ENCODE measurements around the gene RBP3. TPM values are rescaled to one million over a fixed set of nuclear protein-coding genes. Genes with fewer than 3 reads are reported as not detected.

RBP3 gene
- total RNA-seq, 2 donors from 2014 or later, result not detected

DNA sequence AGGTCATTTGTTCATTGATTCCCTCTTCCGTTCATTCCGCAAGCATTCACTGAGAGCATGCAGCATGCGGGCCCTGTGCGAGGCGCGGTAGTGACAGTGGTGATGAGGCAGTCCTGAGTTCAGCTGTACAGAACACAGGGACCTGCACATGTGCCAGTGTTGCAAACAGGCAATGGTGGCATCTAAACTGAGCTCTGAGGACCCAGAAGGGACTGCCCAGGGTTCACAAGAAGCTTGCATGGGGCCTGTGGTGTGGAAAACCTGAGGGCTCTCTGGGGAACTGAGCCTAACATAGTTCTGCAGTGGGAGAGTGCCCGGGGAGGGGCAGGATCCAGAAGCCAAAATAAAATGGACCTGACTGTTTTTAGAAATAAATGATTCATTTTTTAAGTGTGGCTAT lies 22.7 kb downstream of the RBP3 start:
- no peaks in the 10 kb centered on the region for H3K36me3 Mint-ChIP-seq (ENCODE audit: low read depth)
- DNase-seq (no peak), ATAC-seq (no peak)
- peaks cover 22% of the 10 kb centered on the region for H3K27me3 Mint-ChIP-seq
- no peak overlapping the region for H3K4me3 Mint-ChIP-seq
- H3K9me3 ChIP-seq (ENCODE audit: control insufficient read depth, low read length, poor library complexity, severe bottlenecking), result no peaks in the 10 kb centered on the region
- no peak overlapping the region for H3K27ac Mint-ChIP-seq
- H3K4me1 Mint-ChIP-seq, result peaks cover 9% of the 10 kb centered on the region

DNA sequence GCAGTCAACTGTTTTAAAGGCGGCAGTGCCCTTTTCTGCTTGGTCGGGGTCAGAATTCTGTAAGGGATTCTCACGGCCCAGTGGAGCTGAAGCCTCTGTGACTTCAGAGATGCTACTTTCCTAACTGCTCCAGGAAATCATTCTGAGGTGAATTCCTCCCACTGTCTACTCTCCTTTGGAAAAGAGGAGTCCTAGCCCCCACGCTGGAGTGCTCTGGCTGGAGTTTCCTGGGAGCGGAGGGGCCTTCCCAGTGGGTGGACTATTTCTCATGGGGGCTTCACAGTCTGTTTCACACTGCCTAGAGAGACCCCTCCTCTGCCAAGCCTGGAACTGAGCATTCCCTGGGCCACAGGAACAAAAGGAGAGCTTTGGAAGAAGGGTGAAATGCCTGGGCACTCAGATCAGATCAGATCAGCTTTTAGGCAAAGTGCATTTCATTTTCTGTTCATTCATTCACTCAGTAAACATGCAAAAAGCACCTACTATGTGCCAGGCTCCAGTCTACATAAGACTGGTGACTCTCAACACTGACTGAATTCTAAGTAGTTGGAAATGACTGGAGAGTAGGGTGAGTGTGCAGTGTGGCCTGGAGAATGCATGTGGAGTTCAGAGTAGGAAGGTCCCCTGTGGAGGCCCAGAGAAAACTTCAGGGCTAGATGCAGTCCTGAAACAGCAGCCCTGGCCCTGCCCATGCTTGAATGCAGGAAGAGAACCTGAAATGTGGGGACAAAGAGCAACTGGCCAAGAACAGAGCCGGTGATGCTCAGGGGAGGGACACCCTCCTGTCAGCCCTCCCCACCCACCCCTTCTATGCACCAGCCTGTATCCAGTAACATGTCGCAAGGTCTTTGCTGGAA lies 23.7 kb downstream of the RBP3 start:
- ATAC-seq (no peak), DNase-seq (no peak)
- Mint-ChIP-seq H3K4me1 (peaks cover 6% of the 10 kb centered on the region), H3K36me3 (ENCODE audit: low read depth) (no peaks in the 10 kb centered on the region), H3K4me3 (no peak overlapping the region), H3K27me3 (peaks cover 27% of the 10 kb centered on the region), H3K27ac (no peak overlapping the region)
- H3K9me3 ChIP-seq (ENCODE audit: control insufficient read depth, low read length, poor library complexity, severe bottlenecking), result no peaks in the 10 kb centered on the region

DNA sequence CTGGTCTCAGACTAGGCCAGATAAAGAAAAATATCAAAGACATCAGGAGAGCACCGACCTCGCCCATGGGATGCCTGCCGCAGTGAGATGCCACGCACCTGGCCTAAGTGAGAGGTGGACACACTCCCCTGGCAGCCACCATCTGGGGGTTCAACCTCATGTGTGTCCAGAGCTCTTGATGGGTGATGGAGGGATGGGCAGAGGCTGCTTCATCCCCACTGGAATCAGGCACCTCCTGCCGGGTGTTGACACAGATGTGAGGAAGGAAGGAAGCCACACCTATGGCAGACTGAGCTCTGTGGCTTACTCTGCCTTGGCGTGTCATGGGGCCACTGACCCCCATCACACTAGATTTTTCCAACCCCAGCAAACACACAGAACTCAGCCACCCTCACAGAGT lies 24.6 kb downstream of the RBP3 start:
- Mint-ChIP-seq H3K27ac (no peak overlapping the region), H3K36me3 (ENCODE audit: low read depth) (peaks cover 3% of the 10 kb centered on the region), H3K27me3 (peaks cover 35% of the 10 kb centered on the region), H3K4me3 (no peak overlapping the region), H3K4me1 (peaks cover 14% of the 10 kb centered on the region)
- H3K9me3 ChIP-seq (ENCODE audit: control insufficient read depth, low read length, poor library complexity, severe bottlenecking), result no peaks in the 10 kb centered on the region
- no peak for ATAC-seq
- no peak for DNase-seq

DNA sequence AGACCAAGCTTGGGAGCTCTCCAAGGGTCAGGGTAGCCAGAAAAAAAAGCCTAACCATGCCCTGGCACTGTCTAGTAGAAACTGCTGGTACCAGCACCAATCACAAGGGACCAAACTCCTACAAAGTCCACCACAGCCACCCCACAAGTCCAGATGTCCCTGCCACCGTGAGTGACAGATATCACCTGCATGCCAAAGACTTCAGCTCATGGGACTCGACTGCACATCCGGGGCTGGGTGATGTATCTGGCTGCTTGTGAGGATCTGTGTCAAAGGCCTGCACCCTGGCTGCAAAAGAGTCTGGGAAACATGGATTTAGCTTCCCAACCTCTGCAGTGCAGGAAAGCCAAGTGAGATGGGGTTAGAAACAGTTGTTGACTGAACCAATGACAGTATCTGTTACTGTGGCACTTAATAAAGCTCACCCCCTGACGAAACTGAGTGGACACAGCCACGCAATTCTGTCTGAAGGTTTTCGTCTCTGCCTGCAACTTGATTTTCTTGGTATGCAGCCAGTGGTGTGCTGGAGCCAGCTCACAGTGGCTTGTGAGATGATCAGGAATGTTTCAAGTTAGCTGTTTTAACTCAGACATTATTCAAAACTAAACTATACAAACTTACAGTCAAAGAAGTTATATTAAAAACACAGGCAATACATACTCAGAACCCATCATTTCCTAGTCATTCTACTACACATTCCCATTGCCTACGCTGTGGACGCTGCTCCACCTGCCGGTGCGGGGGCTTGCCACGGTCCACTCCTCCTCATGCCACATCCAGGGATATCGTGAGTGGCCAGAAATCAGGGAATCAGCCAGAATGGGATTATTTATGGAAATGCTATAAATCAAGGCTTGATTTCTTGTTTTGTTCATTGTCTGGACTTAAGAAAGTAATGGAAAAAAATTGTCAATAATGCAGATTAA lies 26.7 kb downstream of the RBP3 start:
- DNase-seq (no peak), ATAC-seq (no peak)
- Mint-ChIP-seq H3K27me3 (peaks cover 56% of the 10 kb centered on the region), H3K4me1 (peaks cover 16% of the 10 kb centered on the region), H3K4me3 (no peak overlapping the region), H3K36me3 (ENCODE audit: low read depth) (peaks cover 3% of the 10 kb centered on the region), H3K27ac (no peak overlapping the region)
- no peaks in the 10 kb centered on the region for H3K9me3 ChIP-seq (ENCODE audit: control insufficient read depth, low read length, poor library complexity, severe bottlenecking)

DNA sequence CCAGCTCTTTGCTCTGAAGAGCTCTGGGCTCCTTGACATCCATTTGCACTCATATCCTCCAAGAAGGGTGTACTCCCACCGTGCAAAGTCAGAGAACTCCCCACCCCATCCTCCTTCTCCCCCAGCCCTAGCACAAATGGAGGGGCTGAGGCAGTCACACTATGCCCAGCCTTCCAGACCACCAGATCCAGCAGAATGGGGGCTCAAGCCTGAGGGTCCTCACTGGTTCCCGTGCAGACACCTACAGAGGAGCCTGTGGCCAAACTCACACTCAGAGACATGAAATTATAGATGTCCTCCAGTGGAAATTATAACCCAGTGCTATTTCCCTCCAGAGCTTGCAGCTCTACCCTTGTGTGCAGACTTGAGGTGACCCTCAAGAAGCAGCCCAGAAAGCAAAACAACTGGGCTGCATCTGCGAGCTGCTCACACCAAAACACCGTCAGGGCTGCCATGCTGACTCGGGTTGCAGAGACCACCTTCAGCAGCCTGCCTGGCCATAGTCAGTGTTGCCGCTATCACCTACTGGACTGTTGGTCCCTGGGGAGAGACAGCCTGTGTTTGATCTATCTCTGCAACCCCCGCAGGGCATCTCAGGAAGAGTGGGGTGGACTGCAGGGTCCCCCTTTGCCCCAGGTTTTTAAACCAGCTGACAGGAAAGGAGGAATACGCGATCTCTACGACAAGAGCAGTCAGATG lies 28.5 kb downstream of the RBP3 start:
- H3K9me3 ChIP-seq (ENCODE audit: control insufficient read depth, low read length, poor library complexity, severe bottlenecking), result no peaks in the 10 kb centered on the region
- Mint-ChIP-seq H3K4me3 (no peak overlapping the region), H3K27me3 (peaks cover 69% of the 10 kb centered on the region), H3K4me1 (peaks cover 16% of the 10 kb centered on the region), H3K36me3 (ENCODE audit: low read depth) (peaks cover 3% of the 10 kb centered on the region), H3K27ac (no peak overlapping the region)
- ATAC-seq (no peak), DNase-seq (no peak)

DNA sequence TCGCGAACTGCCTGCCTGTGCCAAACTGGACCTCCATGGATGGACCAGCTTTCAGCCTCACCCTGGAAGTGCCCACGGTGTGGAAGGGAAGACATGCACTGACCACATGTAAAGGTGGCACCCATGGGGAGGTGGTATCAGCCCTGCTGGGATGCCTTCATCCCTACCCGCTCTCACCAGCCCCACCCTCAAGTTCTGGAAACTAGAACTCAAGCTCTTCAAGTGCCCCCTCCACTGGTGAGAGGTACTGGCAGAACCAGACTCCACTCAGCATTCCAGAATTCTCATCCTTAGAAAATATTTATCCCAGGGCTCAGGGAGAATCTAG lies 30.0 kb downstream of the RBP3 start:
- ATAC-seq, result no peak
- Mint-ChIP-seq H3K36me3 (ENCODE audit: low read depth) (peaks cover 3% of the 10 kb centered on the region), H3K27ac (peak overlapping the region; percentile 75), H3K27me3 (peaks cover 81% of the 10 kb centered on the region), H3K4me1 (peaks cover 17% of the 10 kb centered on the region), H3K4me3 (no peak overlapping the region)
- H3K9me3 ChIP-seq (ENCODE audit: control insufficient read depth, low read length, poor library complexity, severe bottlenecking), result no peaks in the 10 kb centered on the region
- DNase-seq, result no peak

DNA sequence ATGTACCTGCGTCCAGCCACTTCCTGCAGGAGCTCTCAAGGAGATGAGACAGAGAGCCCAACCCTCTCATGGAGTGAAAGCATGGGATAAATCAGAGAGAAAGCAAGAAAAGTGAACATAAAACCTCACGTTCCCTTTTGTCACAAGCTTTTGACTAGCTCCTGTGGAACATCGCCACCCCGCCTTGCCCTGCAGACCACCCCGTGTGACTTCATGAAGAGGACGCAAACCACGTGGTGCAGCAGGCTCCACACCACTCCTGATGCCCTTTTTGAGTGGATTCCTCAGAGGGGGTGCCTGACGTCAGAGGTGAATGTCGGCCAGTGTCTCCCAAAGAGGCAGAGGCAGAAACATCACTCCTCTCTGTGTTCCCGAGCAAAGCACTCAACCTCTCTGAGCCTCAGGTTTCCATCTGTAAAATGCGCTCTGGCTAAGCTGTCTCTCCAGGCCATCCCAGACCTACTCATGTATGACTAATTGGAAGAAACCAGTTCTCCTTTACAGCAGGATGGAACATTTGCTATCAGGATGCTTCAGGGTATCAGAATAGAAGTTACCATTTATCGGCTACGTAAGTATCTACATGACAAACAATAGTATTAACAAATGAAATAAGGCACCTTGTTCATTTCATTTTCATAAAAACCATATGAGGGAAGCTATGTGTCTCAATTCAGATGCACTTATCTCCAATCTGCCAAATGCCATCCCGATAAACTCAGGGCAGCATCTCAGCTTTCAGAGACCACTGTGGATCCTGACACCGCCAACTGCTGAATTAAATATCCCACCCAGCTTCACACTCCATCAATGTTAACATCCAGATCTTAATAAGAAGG lies 30.7 kb downstream of the RBP3 start:
- H3K36me3 Mint-ChIP-seq (ENCODE audit: low read depth), result peaks cover 9% of the 10 kb centered on the region
- DNase-seq (no peak), ATAC-seq (no peak)
- no peaks in the 10 kb centered on the region for H3K9me3 ChIP-seq (ENCODE audit: control insufficient read depth, low read length, poor library complexity, severe bottlenecking)
- H3K27ac Mint-ChIP-seq, result no peak overlapping the region
- peaks cover 22% of the 10 kb centered on the region for H3K4me1 Mint-ChIP-seq
- no peak overlapping the region for H3K4me3 Mint-ChIP-seq
- peaks cover 88% of the 10 kb centered on the region for H3K27me3 Mint-ChIP-seq

DNA sequence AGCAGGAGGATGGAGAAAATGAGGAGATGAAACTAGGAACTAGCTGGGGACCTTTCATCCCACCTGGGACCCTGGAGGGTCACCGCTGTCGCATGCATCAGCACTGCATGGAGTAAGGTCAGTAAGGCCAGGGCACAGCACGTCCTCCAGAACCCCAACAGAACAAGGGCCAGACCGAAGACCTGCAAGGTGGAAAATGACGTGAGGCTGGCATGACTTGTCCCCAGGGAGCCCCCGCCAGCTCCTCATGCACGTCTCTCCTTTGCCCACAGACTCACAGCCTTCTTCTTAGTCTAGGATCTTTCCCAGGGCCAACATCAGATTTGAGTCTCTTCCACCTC lies 31.3 kb downstream of the RBP3 start:
- Mint-ChIP-seq H3K27me3 (peaks cover 91% of the 10 kb centered on the region), H3K4me3 (no peak overlapping the region), H3K27ac (no peak overlapping the region), H3K36me3 (ENCODE audit: low read depth) (peaks cover 10% of the 10 kb centered on the region), H3K4me1 (peaks cover 24% of the 10 kb centered on the region)
- DNase-seq (no peak), ATAC-seq (no peak)
- no peaks in the 10 kb centered on the region for H3K9me3 ChIP-seq (ENCODE audit: control insufficient read depth, low read length, poor library complexity, severe bottlenecking)

DNA sequence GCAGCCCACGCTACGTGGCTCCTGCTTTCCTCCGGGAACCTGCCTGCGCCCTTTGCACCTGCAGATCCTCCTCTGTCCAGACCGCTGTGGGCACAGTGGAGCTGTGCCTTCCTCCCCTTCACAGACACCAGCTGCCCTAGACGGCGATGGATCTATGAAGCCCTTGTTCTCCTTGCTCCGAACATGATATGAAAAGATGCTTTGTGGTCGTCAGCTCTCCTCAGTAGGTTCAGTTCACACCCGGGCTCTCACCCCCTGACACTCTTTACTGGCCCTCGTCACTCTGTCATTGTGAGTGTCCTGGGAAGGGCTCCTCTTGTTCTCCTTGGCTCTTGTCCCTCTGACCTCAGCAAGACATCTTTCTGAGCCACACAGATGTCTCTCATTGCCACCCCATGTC lies 31.7 kb downstream of the RBP3 start:
- Mint-ChIP-seq H3K27me3 (peaks cover 89% of the 10 kb centered on the region), H3K4me1 (peaks cover 26% of the 10 kb centered on the region), H3K4me3 (no peak overlapping the region), H3K36me3 (ENCODE audit: low read depth) (peaks cover 12% of the 10 kb centered on the region), H3K27ac (no peak overlapping the region)
- ATAC-seq (no peak), DNase-seq (no peak)
- no peaks in the 10 kb centered on the region for H3K9me3 ChIP-seq (ENCODE audit: control insufficient read depth, low read length, poor library complexity, severe bottlenecking)

DNA sequence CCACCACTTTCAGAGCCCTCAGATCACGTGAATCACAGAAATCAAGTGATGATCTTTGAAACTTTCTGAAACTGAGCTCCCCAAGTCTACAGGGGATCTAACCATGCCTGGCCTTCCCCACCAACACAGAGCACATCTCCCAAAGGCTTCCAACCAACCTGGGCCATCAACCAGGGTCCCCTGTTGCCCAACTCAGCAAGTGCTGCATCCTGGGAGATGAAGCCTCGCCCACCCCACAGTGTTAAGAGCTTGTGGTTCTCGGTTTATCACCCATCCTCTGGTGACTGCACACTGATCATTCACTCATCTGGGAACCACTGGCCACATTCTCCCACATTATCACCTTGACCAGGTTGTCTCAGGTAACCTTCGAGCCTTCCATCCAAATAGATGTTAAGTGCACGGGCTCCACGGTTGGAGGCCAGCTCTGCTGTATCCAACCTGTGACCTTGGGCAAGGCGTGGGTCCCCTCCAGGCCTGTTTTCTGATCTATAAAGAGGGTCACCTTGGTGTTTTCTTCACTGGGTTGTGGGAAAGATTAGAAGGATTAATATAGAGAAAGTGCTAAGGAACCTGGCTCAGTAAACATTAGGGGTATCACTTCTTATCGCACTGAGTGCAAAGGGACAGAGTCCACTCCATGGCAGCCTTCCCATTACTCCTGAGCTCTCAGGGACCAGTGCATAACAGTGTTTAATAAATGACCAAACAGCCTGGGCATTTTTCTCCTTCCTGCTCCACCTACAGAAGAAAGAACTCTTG lies 32.4 kb downstream of the RBP3 start:
- DNase-seq (no peak), ATAC-seq (no peak)
- H3K36me3 Mint-ChIP-seq (ENCODE audit: low read depth), result peaks cover 12% of the 10 kb centered on the region
- H3K4me3 Mint-ChIP-seq, result no peak overlapping the region
- no peaks in the 10 kb centered on the region for H3K9me3 ChIP-seq (ENCODE audit: control insufficient read depth, low read length, poor library complexity, severe bottlenecking)
- peaks cover 83% of the 10 kb centered on the region for H3K27me3 Mint-ChIP-seq
- peaks cover 27% of the 10 kb centered on the region for H3K4me1 Mint-ChIP-seq
- no peak overlapping the region for H3K27ac Mint-ChIP-seq

DNA sequence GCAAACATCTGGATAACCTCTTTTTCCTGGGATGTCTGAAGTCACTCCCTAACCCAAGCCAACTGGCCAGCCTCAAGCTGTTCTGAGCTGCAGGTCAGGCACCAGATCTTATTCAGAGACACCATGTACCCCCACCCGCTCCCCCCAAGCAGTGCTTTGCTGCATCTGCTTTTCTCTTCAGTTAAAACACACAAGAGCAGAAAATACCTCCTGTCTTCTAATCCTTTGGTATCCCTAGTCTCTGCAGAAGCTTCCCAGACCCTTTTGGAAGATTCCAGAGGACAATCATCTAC lies 32.9 kb downstream of the RBP3 start:
- peaks cover 12% of the 10 kb centered on the region for H3K36me3 Mint-ChIP-seq (ENCODE audit: low read depth)
- no peak overlapping the region for H3K27ac Mint-ChIP-seq
- H3K4me3 Mint-ChIP-seq, result no peak overlapping the region
- DNase-seq (no peak), ATAC-seq (no peak)
- H3K27me3 Mint-ChIP-seq, result peaks cover 78% of the 10 kb centered on the region
- H3K9me3 ChIP-seq (ENCODE audit: control insufficient read depth, low read length, poor library complexity, severe bottlenecking), result no peaks in the 10 kb centered on the region
- H3K4me1 Mint-ChIP-seq, result peaks cover 24% of the 10 kb centered on the region
